ENCODE measurements around the gene GLT8D1.

DNA sequence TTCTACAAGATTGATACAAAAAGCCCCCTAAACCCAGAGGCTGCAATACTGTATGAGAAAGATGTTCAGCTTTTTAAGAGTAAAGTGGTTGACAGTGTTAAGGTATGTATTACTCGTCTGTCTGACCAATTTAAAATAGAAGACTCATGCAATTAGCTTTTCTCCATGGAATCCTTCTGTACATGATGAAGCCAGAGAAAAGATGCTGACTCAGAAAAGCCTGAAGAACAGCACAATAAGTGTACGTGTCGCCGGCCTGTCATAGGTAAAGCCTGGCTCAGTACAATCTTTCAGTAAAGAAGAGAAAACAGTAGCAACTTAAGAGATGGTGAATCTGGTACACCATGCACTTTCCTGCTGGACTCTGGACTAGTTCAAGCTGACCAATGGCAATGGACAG is 48.8 kb upstream of the GLT8D1 start:
- no peak for TF ChIP-seq YY1 (IDR thresholded peaks at IDR 0.05)
- TF ChIP-seq, protein P1, sequence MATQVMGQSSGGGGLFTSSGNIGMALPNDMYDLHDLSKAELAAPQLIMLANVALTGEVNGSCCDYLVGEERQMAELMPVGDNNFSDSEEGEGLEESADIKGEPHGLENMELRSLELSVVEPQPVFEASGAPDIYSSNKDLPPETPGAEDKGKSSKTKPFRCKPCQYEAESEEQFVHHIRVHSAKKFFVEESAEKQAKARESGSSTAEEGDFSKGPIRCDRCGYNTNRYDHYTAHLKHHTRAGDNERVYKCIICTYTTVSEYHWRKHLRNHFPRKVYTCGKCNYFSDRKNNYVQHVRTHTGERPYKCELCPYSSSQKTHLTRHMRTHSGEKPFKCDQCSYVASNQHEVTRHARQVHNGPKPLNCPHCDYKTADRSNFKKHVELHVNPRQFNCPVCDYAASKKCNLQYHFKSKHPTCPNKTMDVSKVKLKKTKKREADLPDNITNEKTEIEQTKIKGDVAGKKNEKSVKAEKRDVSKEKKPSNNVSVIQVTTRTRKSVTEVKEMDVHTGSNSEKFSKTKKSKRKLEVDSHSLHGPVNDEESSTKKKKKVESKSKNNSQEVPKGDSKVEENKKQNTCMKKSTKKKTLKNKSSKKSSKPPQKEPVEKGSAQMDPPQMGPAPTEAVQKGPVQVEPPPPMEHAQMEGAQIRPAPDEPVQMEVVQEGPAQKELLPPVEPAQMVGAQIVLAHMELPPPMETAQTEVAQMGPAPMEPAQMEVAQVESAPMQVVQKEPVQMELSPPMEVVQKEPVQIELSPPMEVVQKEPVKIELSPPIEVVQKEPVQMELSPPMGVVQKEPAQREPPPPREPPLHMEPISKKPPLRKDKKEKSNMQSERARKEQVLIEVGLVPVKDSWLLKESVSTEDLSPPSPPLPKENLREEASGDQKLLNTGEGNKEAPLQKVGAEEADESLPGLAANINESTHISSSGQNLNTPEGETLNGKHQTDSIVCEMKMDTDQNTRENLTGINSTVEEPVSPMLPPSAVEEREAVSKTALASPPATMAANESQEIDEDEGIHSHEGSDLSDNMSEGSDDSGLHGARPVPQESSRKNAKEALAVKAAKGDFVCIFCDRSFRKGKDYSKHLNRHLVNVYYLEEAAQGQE (IDR thresholded peaks at IDR 0.05): no peak

Data from liver (tissue), 1 donor.